HepG2 (cell line): Measurements from ENCODE around the gene PAK1. TPM values are rescaled to one million over a fixed set of nuclear protein-coding genes. Genes with fewer than 3 reads are reported as not detected.

Experiments
- ATAC-seq: fragments of 200-7000 bp; cut with Tn5 transposase; 3 replicates; pipeline ENCODE4 v1.9.1; 2020; ENCODE audit warnings: mild to moderate bottlenecking, moderate library complexity
- BruUV-seq: library from RNA; stranded (reverse); fragments of 400-500 nt; replicated peaks from 2 replicates; lab custom pipeline; 2021; lab: Mats Ljungman, UMichigan
- CTCF ChIA-PET: fragments of 300-600 bp; formaldehyde crosslinking; extraction: SDS; loops from one replicate; lab custom pipeline; 2021; ENCODE audit warnings: low total read pairs, inconsistent platforms, low intra/inter-chr PET ratio; lab: Yijun Ruan, JAX
- POLR2A ChIA-PET: fragments of 350-600 bp; sonication (Branson Sonifier 250); formaldehyde crosslinking; loops from one replicate; lab custom pipeline; 2020; ENCODE audit warnings: antibody characterized with exemption, inconsistent platforms; lab: Yijun Ruan, JAX
- DNase-seq: peaks from one replicate; pipeline ENCODE4 v3.0.0-alpha.2; 2015; ENCODE audit warnings: low spot score
- FAIRE-seq: peaks from 3 replicates; lab custom pipeline; 2011; peaks lifted over from hg19 to GRCh38; lab: Jason Lieb, UNC
- H2AFZ ChIP-seq: one replicate; pipeline ENCODE4 v1.6.1; 2011; ENCODE audit warnings: low read length, inconsistent platforms
- H3K27ac ChIP-seq: fragments of 300-600 bp; 3 replicates; pipeline ENCODE4 v1.8.0; 2011; ENCODE audit warnings: mixed run types, mild to moderate bottlenecking, mixed read lengths, low read length, inconsistent platforms; ENCODE audit not compliant: insufficient read depth; ENCODE audit errors: extremely low read length
- H3K27me3 ChIP-seq, 2 experiments: fragments of 200-600 bp in 1 of 2; 2 replicates in 1 of 2; 3 replicates in 1 of 2; pipeline versions ENCODE4 v1.6.0 to v1.8.0; 2011; ENCODE audit warnings: low read length in 2 of 2, mild to moderate bottlenecking in 2 of 2, moderate library complexity in 2 of 2, inconsistent platforms in 1 of 2; ENCODE audit not compliant: insufficient read depth in 2 of 2, control insufficient read depth in 1 of 2
- H3K36me3 ChIP-seq, 2 experiments: fragments of 200-600 bp in 1 of 2; replicated peaks in 1 of 2; 2 replicates in 1 of 2; 3 replicates in 1 of 2; pipeline versions ENCODE4 v1.5.1 to v1.8.0; 2011; ENCODE audit warnings: low read length in 2 of 2, inconsistent platforms in 1 of 2; ENCODE audit not compliant: insufficient read depth in 2 of 2, control insufficient read depth in 1 of 2
- H3K4me1 ChIP-seq: 2 replicates; pipeline ENCODE4 v1.5.1; 2012; ENCODE audit warnings: low read length, inconsistent platforms; ENCODE audit not compliant: insufficient read depth
- H3K4me2 ChIP-seq: 2 replicates; pipeline ENCODE4 v1.6.0; 2011; ENCODE audit warnings: low read depth, low read length, inconsistent platforms
- H3K4me3 ChIP-seq, 3 experiments: fragments of 200-600 bp in 1 of 3; sonication (generic), shearing (Covaris generic) in 1 of 3; replicated peaks in 1 of 3; 2 replicates each; pipeline ENCODE4 v1.5.1; 2011 to 2016; ENCODE audit warnings: low read length in 3 of 3, inconsistent platforms in 2 of 3, low read depth in 2 of 3, mild to moderate bottlenecking in 2 of 3, control low read depth in 1 of 3, mixed read lengths in 1 of 3; ENCODE audit not compliant: insufficient read depth in 1 of 3
- H3K79me2 ChIP-seq: one replicate; pipeline ENCODE4 v1.6.1; 2011; ENCODE audit warnings: low read length, inconsistent platforms; ENCODE audit not compliant: insufficient read depth
- H3K9ac ChIP-seq: 2 replicates; pipeline ENCODE4 v1.6.0; 2011; ENCODE audit warnings: mild to moderate bottlenecking, low read depth, low read length, inconsistent platforms; ENCODE audit not compliant: insufficient read depth
- H3K9me3 ChIP-seq: 2 replicates; pipeline ENCODE4 v1.5.1; 2012; ENCODE audit warnings: mild to moderate bottlenecking, low read length
- H4K20me1 ChIP-seq: 2 replicates; pipeline ENCODE4 v1.6.0; 2011; ENCODE audit warnings: inconsistent platforms, mild to moderate bottlenecking, low read length, moderate library complexity; ENCODE audit not compliant: insufficient read depth
- CEBPG ChIP-seq: IDR thresholded peaks from 2 replicates; pipeline ENCODE4 v1.6.1; 2016
- CHD4 ChIP-seq: fragments of 200-600 bp; sonication (generic); IDR thresholded peaks from 2 replicates; pipeline ENCODE4 v1.7.0; 2017; ENCODE audit warnings: mild to moderate bottlenecking, low read length, borderline replicate concordance
- PLSCR1 ChIP-seq: sonication (generic); formaldehyde crosslinking; IDR thresholded peaks from 2 replicates; pipeline ENCODE4 v1.5.0; 2020; ENCODE audit warnings: missing genetic modification reagents, mild to moderate bottlenecking, borderline replicate concordance
- SIN3A ChIP-seq: IDR thresholded peaks from 2 replicates; pipeline ENCODE4 v1.6.1; 2011; ENCODE audit warnings: low read depth, mild to moderate bottlenecking, control low read depth, low read length, borderline replicate concordance
- TAF15 ChIP-seq: fragments of 200-400 bp; formaldehyde crosslinking; IDR thresholded peaks from one replicate; pipeline ENCODE4 v1.6.1; 2018; ENCODE audit warnings: mild to moderate bottlenecking, low read depth, low read length; ENCODE audit not compliant: poor library complexity, severe bottlenecking
- ZBTB44 ChIP-seq: sonication (generic); formaldehyde crosslinking; IDR thresholded peaks from 2 replicates; pipeline ENCODE4 v1.4.0; 2020; ENCODE audit warnings: missing genetic modification reagents
- ZNF383 ChIP-seq: sonication (generic); formaldehyde crosslinking; IDR thresholded peaks from 2 replicates; pipeline ENCODE4 v1.4.0; 2020; ENCODE audit warnings: missing genetic modification reagents, mild to moderate bottlenecking, borderline replicate concordance
- ZNF431 ChIP-seq: sonication (generic); formaldehyde crosslinking; IDR thresholded peaks from 2 replicates; pipeline ENCODE4 v1.9.0; 2022; ENCODE audit warnings: missing genetic modification reagents, low read depth, mild to moderate bottlenecking, borderline replicate concordance
- ZNF891 ChIP-seq: sonication (generic); formaldehyde crosslinking; IDR thresholded peaks from 2 replicates; pipeline ENCODE4 v1.5.0; 2020; ENCODE audit warnings: mild to moderate bottlenecking, missing genetic modification reagents
- in situ Hi-C: cut with HindIII; loops from 2 replicates; pipeline ENCODE4 v1.10.0; 2017; ENCODE audit warnings: low pct_unique_long_range_greater_than_20kb; ENCODE audit not compliant: extremely low pct_ligation_motif_present
- intact Hi-C: fragments of 100-400 bp; cut with micrococcal nuclease; formaldehyde crosslinking; loops from one replicate; pipeline ENCODE4 v1.10.0; 2022; ENCODE audit not compliant: unreplicated experiment
- polyA plus RNA-seq, 8 experiments: library from polyadenylated mRNA; depleted of rRNA in 3 of 8; stranded (reverse) in 7 of 8; unstranded in 1 of 8; fragments of >200 nt; fragmentation: Illumina TruSeq in 4 of 8; extraction: Trizol in 4 of 8; gene quantifications; 2 replicates each; pipeline versions ENCODE4 v1.2.1 to v1.2.3, GENCODE V29; 2011 to 2016; ENCODE audit warnings: low read depth in 4 of 8, missing spikeins in 1 of 8, mixed read lengths in 1 of 8; ENCODE audit not compliant: insufficient read depth in 1 of 8
- total RNA-seq, 5 experiments: library from RNA; depleted of rRNA; stranded (reverse); fragments of >200 nt; fragmentation: Illumina TruSeq; extraction: Trizol; gene quantifications; 2 replicates each; pipeline ENCODE4 v1.2.3, GENCODE V29; 2016; ENCODE audit warnings: low read depth in 1 of 5

The PAK1 gene
- total and polyA plus RNA-seq, 2 of the 13 experiments (the other 11 are each of a cell fraction or from before 2014, with no cell fraction given) = 1.5 to 4.3 TPM

- TF ChIP-seq CEBPG (CRISPR knock-in tag) (no peak), PLSCR1 (CRISPR knock-in tag) (no peak), ZNF891 (CRISPR knock-in tag) (no peak), ZBTB44 (CRISPR knock-in tag) (no peak), ZNF383 (CRISPR knock-in tag) (no peak), SIN3A (no peak), CHD4 (no peak), TAF15 (no peak), ZNF431 (CRISPR knock-in tag) (no peak)
- BruUV-seq = no TSS peak
- Histone ChIP-seq H3K4me1 (peaks cover 3% of the 10 kb centered on the region), H3K79me2 (no peaks in the 10 kb centered on the region), H3K27me3 (no peaks in the 10 kb centered on the region), H2AFZ (no peak overlapping the region), H3K27ac (no peak overlapping the region), H4K20me1 (no peaks in the 10 kb centered on the region), H3K4me2 (no peak overlapping the region), H3K9me3 (no peaks in the 10 kb centered on the region), H3K9ac (no peak overlapping the region), H3K4me3 (no peak overlapping the region), H3K36me3 (no peaks in the 10 kb centered on the region)
- CTCF ChIA-PET = no interaction called here
- FAIRE-seq (no peak), DNase-seq (no peak), ATAC-seq (no peak)
- POLR2A ChIA-PET = no interaction called here
- intact Hi-C loops = no loop called here
- in situ Hi-C loops = no loop called here
Measured at GRCh38 chr11:77440678-77441077, 33.2 kb downstream of the PAK1 start.
